Keratinocyte (primary cell): ENCODE data around the gene IL1RAPL1.

Experiments
- CTCF ChIP-seq, 3 experiments: IDR thresholded peaks in 1 of 3; conservative IDR thresholded peaks in 1 of 3; optimal IDR thresholded peaks in 1 of 3; 2 replicates in 2 of 3; 3 replicates in 1 of 3; pipeline versions ENCODE3 to v1.5.1; 2011; ENCODE audit warnings: low read length in 3 of 3, mild to moderate bottlenecking in 3 of 3, moderate library complexity in 2 of 3, control low read depth in 1 of 3, inconsistent platforms in 1 of 3; ENCODE audit not compliant: insufficient read depth in 2 of 3; ENCODE audit errors: extremely low read depth in 1 of 3
- EZH2 ChIP-seq: IDR thresholded peaks from one replicate; pipeline ENCODE4 v1.6.1; 2012; ENCODE audit warnings: inconsistent platforms, mild to moderate bottlenecking, low read length, moderate library complexity

- TF ChIP-seq CTCF (optimal IDR thresholded peaks at IDR 0.05 in 1 of 3, IDR thresholded peaks at IDR 0.05 in 1 of 3, conservative IDR thresholded peaks at IDR 0.05 in 1 of 3; ENCODE audit: extremely low read depth in 1 of 3, insufficient read depth in 2 of 3, low read length in 3 of 3) (no peak), EZH2 (no peak)
Observed at GRCh38 chrX:29636331-29636730, 1049.1 kb downstream of the IL1RAPL1 start.
